Spleen (tissue), 11 donors: ENCODE measurements around the gene KDM3B. TPM values are rescaled to one million over a fixed set of nuclear protein-coding genes. Genes with fewer than 3 reads are reported as not detected.

Experiments used
- DNase-seq: peaks from one replicate; pipeline ENCODE4 v3.0.0-alpha.2; 2020
- H3K27ac ChIP-seq, 8 donors: fragments of 200-600 bp; sonication (generic) in 7 of 8; 1 replicate in 4 of 8; 2 replicates in 4 of 8; pipeline versions ENCODE4 v1.5.0 to v1.8.0; 2016 to 2021; ENCODE audit warnings: inconsistent platforms in 4 of 8, mild to moderate bottlenecking in 4 of 8, moderate library complexity in 1 of 8
- H3K27me3 ChIP-seq, 7 donors: fragments of 200-600 bp; sonication (generic) in 6 of 7; replicated peaks in 1 of 7; 1 replicate in 4 of 7; 2 replicates in 3 of 7; pipeline versions ENCODE4 v1.5.0 to v1.8.0; 2016 to 2021; ENCODE audit warnings: inconsistent platforms in 3 of 7, mild to moderate bottlenecking in 1 of 7
- H3K36me3 ChIP-seq, 6 donors: fragments of 200-600 bp; sonication (generic) in 5 of 6; 1 replicate in 4 of 6; 2 replicates in 2 of 6; pipeline versions ENCODE4 v1.5.0 to v1.8.0; 2016 to 2021; ENCODE audit warnings: inconsistent platforms in 2 of 6
- H3K4me1 ChIP-seq, 6 donors: fragments of 200-600 bp; sonication (generic) in 5 of 6; 1 replicate in 3 of 6; 2 replicates in 3 of 6; pipeline versions ENCODE4 v1.5.0 to v1.8.0; 2016 to 2021; ENCODE audit warnings: inconsistent platforms in 3 of 6
- H3K4me3 ChIP-seq, 8 donors: fragments of 200-600 bp; sonication (generic) in 7 of 8; 1 replicate in 4 of 8; 2 replicates in 4 of 8; pipeline versions ENCODE4 v1.5.0 to v1.8.0; 2016 to 2021; ENCODE audit warnings: inconsistent platforms in 4 of 8, mild to moderate bottlenecking in 4 of 8, moderate library complexity in 2 of 8
- H3K9me3 ChIP-seq, 8 donors: fragments of 200-600 bp; sonication (generic) in 7 of 8; 1 replicate in 4 of 8; 2 replicates in 4 of 8; pipeline versions ENCODE4 v1.5.0 to v1.8.0; 2016 to 2021; ENCODE audit warnings: inconsistent platforms in 4 of 8
- POLR2A ChIP-seq, 3 donors: fragments of 450-650 bp; IDR thresholded peaks; one replicate each; pipeline ENCODE4 v1.5.1; 2017; ENCODE audit warnings: antibody characterized with exemption in 3 of 3, mild to moderate bottlenecking in 1 of 3
- POLR2AphosphoS5 ChIP-seq, 3 donors: sonication (generic); formaldehyde crosslinking; IDR thresholded peaks; one replicate each; pipeline ENCODE4 v1.5.1; 2017; ENCODE audit warnings: antibody characterized with exemption in 3 of 3
- WGBS, 5 donors: extraction: QIAGEN DNeasy Blood & Tissue Kit in 3 of 5; methylation state at CpG; one replicate each; pipeline versions ENCODE4 v1.1.5 to v1.1.7; 2013 to 2018; 5-methylcytosine and 5-hydroxymethylcytosine counted together
- intact Hi-C: fragments of 100-400 bp; cut with DNase I; formaldehyde crosslinking; loops from one replicate; pipeline ENCODE4 v1.15.0; 2023; ENCODE audit warnings: low total_unique reads
- polyA plus RNA-seq, 3 donors: library from polyadenylated mRNA; stranded (reverse); fragments of 200-250 nt; gene quantifications; one replicate each; pipeline ENCODE4 v1.2.1, GENCODE V29; 2013
- total RNA-seq, 7 donors: library from RNA; depleted of rRNA in 3 of 7; stranded (reverse); fragments of >200 nt in 3 of 7; fragmentation: NEBNext Ultra II Directional in 4 of 7; extraction: Animal tissue kit (Norgen Biotek cat#: 25700) in 4 of 7; gene quantifications; one replicate each; pipeline versions ENCODE4 v1.1.0 to v1.2.1, GENCODE V29; 2016 to 2021
- TF ChIP-seq, protein P1 (sequence below), 11 experiments: fragments of 200-600 bp in 7 of 11; fragments of 450-650 bp in 4 of 11; sonication (generic) in 4 of 11; IDR thresholded peaks in 8 of 11; conservative IDR thresholded peaks in 3 of 11; 1 replicate in 7 of 11; 2 replicates in 4 of 11; pipeline versions ENCODE4 v1.4.0 to v1.8.0; 2016 to 2021; ENCODE audit warnings: antibody characterized with exemption in 11 of 11, inconsistent platforms in 4 of 11, mild to moderate bottlenecking in 1 of 11
- donor health status: healthy with polysubstance abuse.
- donor health status: DM: no; HTN: no; CAD: no; lungs with moderate emphysema.
- donor health status: DM: no; HTN: no; CAD: no.
- donor health status: Bipolar disorder and iron deficiency.
- donor health status: healthy.
- donor health status: DM: no; HTN: no; CAD: no.
- donor health status: DM: yes; HTN: yes; CAD: no.

Gene KDM3B
- total and polyA plus RNA-seq, 10 donors = 21.6 to 90.6 (median 75.1) TPM

DNA sequence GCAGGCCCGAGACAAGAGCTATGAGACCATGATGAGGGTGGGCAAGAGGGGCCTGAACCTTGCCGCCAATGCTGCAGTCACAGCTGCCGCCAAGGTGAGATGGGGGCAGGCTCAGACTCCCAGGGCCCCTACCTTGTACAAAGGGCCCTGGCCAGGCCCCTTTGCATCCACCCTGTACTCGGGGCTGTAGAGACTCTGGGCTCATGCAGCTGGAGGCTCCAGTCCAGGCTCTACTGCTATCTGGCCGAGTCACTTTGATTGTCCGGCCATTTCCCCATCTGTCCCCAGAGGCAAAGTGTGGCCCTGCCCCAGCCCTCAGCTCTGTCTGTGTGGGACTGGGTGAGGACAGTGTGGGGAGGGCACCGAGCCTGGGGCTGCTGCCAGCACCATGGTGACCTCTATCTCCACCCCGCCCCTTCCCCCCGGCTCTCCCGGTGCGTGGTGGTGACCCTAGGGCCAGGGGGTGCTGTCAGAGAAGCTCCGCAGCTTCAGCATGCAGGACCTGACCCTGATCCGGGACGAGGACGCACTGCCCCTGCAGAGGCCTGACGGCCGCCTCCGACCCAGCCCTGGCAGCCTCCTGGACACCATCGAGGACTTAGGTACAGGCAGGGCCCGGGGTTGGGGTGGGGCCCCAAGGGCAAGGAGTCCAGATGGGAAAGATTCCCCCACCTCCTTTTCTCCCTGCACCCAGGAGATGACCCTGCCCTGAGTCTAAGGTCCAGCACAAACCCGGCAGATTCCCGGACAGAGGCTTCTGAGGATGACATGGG is 92.5 kb downstream of the KDM3B start:
- WGBS, 5 donors = 86 to 91% (median 89%) methylated on average over 15 to 22 of the region's 22 CpGs
- DNase-seq = peak; percentile 69
- Histone ChIP-seq H3K4me1 (peaks cover 0 to 6% (median 4%) of the 10 kb centered on the region in 6 donors), H3K27ac (no peak overlapping the region), H3K4me3 (no peak overlapping the region), H3K36me3 (no peaks in the 10 kb centered on the region), H3K27me3 (peaks cover 0 to 5% (median 0%) of the 10 kb centered on the region in 7 donors), H3K9me3 (no peaks in the 10 kb centered on the region)
- intact Hi-C loops = no loop called here
- TF ChIP-seq POLR2A (IDR thresholded peaks at IDR 0.05) (no peak), POLR2AphosphoS5 (IDR thresholded peaks at IDR 0.05) (no peak)
- TF ChIP-seq, protein P1, sequence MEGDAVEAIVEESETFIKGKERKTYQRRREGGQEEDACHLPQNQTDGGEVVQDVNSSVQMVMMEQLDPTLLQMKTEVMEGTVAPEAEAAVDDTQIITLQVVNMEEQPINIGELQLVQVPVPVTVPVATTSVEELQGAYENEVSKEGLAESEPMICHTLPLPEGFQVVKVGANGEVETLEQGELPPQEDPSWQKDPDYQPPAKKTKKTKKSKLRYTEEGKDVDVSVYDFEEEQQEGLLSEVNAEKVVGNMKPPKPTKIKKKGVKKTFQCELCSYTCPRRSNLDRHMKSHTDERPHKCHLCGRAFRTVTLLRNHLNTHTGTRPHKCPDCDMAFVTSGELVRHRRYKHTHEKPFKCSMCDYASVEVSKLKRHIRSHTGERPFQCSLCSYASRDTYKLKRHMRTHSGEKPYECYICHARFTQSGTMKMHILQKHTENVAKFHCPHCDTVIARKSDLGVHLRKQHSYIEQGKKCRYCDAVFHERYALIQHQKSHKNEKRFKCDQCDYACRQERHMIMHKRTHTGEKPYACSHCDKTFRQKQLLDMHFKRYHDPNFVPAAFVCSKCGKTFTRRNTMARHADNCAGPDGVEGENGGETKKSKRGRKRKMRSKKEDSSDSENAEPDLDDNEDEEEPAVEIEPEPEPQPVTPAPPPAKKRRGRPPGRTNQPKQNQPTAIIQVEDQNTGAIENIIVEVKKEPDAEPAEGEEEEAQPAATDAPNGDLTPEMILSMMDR (IDR thresholded peaks at IDR 0.05 in 8 of 11, conservative IDR thresholded peaks at IDR 0.05 in 3 of 11) = no peak

DNA sequence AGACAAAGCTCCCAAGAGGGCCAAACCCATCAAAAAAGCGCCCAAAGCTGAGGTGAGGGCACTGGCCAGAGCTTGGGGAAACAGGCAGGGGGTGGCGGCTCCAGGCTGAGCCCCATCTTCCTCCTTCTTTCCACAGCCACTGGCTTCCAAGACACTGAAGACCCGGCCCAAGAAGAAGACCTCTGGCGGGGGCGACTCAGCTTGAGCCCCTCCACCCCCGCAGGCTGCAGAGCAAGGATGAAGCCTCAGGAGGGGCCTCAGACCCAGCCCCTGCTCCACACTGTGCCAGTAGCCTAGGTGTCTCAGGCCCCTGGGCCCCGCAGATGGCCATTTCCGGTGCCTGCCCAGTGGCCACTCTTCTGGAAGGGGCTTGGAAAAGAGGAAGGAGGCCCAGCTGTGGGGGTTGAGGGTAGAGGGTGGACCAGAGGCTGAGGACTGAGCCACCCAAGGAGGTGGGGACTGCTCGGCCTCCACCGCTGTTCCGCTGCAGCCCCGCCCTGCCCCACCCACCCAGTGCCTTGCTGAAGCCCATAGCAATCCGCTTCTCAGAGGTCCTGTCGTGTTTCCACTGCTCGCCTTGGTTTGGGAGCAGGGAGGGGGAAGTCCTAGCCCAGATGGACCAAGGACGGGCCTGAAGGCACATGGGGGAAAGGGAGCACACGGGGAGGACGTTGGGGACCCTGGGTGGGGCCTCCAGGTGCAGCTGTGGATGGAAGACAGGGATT is 93.2 kb downstream of the KDM3B start:
- no peak for DNase-seq
- H3K4me1 ChIP-seq = peaks cover 0 to 11% (median 7%) of the 10 kb centered on the region in 6 donors
- no peak overlapping the region for H3K27ac ChIP-seq
- no peaks in the 10 kb centered on the region for H3K9me3 ChIP-seq
- no peak for TF ChIP-seq POLR2AphosphoS5 (IDR thresholded peaks at IDR 0.05)
- TF ChIP-seq POLR2A (IDR thresholded peaks at IDR 0.05) = no peak
- TF ChIP-seq, protein P1 (IDR thresholded peaks at IDR 0.05 in 8 of 11, conservative IDR thresholded peaks at IDR 0.05 in 3 of 11) = no peak
- intact Hi-C loops = no loop called here
- 69 to 92% (median 85%) methylated on average over 14 to 18 of the region's 18 CpGs for WGBS, 5 donors
- no peaks in the 10 kb centered on the region for H3K27me3 ChIP-seq
- H3K4me3 ChIP-seq = no peak overlapping the region
- H3K36me3 ChIP-seq = no peaks in the 10 kb centered on the region

DNA sequence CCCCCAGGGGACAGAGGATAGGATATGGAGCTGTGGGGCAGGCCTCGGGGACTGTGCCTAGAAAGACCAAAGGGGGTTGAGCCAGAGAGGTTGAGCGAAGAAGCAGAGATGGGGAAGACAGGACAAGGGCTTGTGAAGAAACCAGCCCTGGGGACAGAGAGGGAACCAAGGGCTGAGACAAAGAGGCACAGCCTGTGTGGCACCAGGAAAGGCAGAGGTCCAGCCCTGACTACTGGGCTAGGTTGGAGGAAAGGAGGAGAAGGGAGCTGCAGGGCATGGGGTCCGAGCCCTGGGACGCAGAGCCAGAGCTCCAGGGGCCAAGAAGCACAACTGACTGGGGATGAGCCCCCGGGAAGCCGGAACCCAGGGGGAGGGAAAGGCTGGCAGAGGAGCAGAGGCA is 95.6 kb downstream of the KDM3B start:
- 88 to 95% (median 90%) methylated on average over 6 of the region's 6 CpGs for WGBS, 5 donors
- peaks cover 0 to 11% (median 7%) of the 10 kb centered on the region in 6 donors for H3K4me1 ChIP-seq
- intact Hi-C loops = no loop called here
- no peak overlapping the region for H3K27ac ChIP-seq
- no peaks in the 10 kb centered on the region for H3K36me3 ChIP-seq
- no peaks in the 10 kb centered on the region for H3K9me3 ChIP-seq
- no peak for DNase-seq
- H3K4me3 ChIP-seq = no peak overlapping the region
- TF ChIP-seq POLR2A (IDR thresholded peaks at IDR 0.05) (no peak), POLR2AphosphoS5 (IDR thresholded peaks at IDR 0.05) (no peak)
- TF ChIP-seq, protein P1 (IDR thresholded peaks at IDR 0.05 in 8 of 11, conservative IDR thresholded peaks at IDR 0.05 in 3 of 11) = no peak
- no peaks in the 10 kb centered on the region for H3K27me3 ChIP-seq
